Occipital lobe (tissue), 2 donors: Measurements from ENCODE around the gene RAD51B. TPM values are rescaled to one million over a fixed set of nuclear protein-coding genes. Genes with fewer than 3 reads are reported as not detected.
"Not testable (repeated sequence)": the region's sequence is repeated elsewhere in the genome, so short reads cannot be mapped to it uniquely, and the experiment has no call there.

ENCODE experiments used
- DNase-seq: peaks from one replicate; lab custom pipeline; 2025; lab: John Stamatoyannopoulos, UW
- total RNA-seq: library from RNA; depleted of rRNA; stranded (reverse); fragments of >200 nt; gene quantifications from one replicate; pipeline ENCODE4 v1.2.3, GENCODE V29; 2014

RAD51B gene
- total RNA-seq, 1 donor from 2014 or later, result 9.8 TPM

- no peak for DNase-seq
Observed at GRCh38 chr14:68692916-68693771, 873.6 kb downstream of the RAD51B start.

GRCh38 chr14:68693926-68694325 lies 874.3 kb downstream of the RAD51B start:
- no peak for DNase-seq

GRCh38 chr14:68694516-68695235 lies 875.1 kb downstream of the RAD51B start:
- no peak for DNase-seq

DNA sequence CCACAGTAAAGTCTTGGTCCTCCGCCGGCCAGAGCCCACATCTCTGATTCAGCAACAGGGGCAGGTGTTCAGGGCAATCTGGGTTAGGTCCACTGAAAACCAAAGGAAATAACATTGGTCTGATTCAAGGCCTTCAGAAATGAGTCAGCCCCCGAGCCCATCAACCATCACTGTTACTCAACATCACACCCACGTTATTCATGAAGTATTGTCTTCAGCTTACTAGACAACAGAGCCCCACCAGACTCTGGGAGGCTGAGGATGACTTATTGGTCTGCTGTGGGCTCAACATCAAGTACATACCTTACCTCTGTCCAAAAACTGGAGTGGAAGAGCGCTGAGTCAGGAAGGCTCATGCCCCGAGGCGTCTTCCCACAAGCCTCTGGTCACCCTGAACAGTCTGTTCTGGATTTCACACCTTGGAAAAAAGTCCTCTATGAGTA lies 875.8 kb downstream of the RAD51B start:
- no peak for DNase-seq

- DNase-seq, result no peak
Observed at GRCh38 chr14:68695856-68696255, 876.3 kb downstream of the RAD51B start.

DNA sequence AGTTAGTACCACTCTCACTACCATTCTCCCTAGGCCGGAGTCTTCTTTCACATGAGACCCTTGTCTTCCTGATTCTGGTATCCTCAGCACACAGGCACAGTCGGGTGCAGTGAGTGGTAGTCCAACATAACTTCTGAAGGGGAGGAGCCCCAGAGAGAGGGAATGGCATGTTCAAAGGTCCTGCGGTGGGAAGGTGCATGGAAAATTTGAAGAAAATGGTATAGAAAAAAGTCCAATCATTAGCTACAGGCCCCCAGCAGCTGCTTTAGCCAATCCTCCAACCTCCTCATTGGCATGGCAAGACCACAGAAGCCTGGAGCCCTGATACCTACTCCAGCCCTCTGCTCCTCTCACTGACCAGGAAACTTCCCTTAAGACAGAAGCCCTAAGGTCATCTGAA lies 876.7 kb downstream of the RAD51B start:
- no peak for DNase-seq

DNA sequence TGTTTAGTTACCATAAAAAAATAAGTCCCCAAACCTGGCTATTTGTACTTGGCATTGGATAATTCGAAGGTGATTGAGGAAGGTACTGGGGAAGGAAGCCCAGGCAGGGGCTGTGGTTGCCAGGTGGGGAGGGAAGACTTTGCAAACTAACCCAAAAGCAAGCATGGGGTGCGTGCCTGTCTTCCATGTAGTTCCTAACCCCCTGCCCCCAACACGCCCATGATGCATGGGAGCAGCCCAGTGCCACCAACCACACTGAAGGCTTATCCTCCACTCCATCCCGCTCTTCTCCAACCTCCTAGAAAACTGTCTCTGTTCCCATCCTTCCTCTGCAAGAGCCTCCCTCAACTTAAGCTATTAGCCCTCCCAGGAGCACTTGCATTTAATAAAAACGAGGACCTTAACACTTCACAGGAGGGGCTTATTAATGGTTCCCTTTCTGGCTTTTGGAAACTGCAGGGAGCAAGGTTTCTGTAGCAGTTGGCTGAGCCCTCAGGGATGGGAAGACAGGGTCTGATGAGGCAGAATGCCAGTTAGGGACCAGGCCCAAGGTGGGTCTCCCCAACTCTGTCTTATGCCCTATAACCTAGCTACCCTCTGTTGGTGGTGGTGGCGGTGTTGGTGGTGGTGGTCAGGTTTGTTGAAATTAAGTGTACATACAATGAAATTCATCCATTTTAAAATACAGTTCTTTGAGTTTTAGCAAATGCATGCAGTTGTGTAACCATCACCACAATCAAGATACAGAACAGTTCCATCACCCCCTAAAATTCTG lies 877.3 kb downstream of the RAD51B start:
- DNase-seq, result no peak

- not testable (repeated sequence) for DNase-seq
Observed at GRCh38 chr14:68698773-68699172, 879.2 kb downstream of the RAD51B start.

DNA sequence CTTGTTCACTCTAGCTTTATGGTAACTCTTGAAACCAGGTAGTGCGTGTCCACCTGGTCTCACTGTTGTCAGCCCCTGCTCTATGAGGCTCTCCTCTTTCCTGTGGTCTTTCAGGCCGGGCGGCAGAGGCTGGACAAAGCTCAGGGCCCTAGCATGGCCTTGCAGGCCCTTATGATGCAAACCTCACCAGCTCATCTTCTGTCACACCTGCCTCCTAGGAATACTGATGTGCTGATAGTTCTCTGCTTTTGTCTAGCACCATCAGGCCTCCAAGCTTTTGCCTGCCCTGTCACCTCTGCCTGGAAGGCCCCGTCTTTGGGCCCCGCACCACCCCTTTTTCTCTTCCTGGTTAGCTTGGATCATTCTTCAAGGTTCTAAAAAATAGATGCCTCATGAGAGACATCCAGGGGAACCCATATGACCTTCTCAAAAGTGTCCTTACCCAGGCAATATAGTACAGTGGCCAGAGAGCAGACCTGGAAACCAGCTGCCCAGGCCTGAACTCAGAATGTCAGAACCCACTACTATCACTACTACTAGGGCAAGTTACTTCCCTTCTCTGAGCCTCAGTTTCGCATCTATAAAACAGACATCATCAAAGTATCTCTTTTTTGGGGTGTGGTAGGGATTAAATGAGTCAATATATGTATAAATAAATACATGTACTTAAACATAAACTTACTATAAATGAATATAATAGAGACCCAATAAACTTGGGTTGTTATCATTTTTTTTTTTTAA lies 881.6 kb downstream of the RAD51B start:
- DNase-seq, result no peak

GRCh38 chr14:68702135-68702534 lies 882.6 kb downstream of the RAD51B start:
- DNase-seq, result no peak

- DNase-seq, result no peak
Observed at GRCh38 chr14:68702578-68702977, 883.0 kb downstream of the RAD51B start.

GRCh38 chr14:68703093-68703492 lies 883.5 kb downstream of the RAD51B start:
- no peak for DNase-seq

GRCh38 chr14:68704736-68705720 lies 885.4 kb downstream of the RAD51B start:
- DNase-seq, result no peak

DNA sequence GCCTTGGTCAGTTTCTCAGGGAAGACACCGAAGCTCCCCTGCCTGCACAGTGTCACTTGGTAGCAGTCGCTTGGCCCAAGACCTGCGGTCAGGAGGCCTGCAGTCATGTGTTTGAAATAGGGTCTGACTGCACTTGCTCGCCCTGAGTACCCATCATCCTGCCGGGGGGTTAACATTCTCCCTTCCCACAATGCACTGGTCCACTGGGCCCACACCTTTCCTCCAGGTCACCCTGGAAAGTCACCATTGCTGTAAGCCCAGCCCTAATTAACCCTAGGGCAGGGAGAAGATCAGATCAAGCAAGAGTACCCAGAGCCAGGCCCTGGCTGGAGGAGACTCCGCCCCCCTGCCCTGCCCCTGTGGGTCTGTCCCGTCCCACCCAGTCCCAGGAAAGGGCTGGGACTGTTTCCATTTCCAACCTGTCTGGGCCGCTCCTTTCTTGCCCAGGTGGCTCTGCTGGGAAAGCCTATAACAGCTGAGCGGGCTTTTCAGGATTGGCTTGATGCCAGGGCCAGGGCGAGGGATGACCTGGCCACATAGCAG lies 886.2 kb downstream of the RAD51B start:
- DNase-seq, result no peak

GRCh38 chr14:68707482-68707881 lies 887.9 kb downstream of the RAD51B start:
- DNase-seq, result no peak

GRCh38 chr14:68708343-68708742 lies 888.8 kb downstream of the RAD51B start:
- no peak for DNase-seq

- no peak for DNase-seq
Observed at GRCh38 chr14:68709007-68709406, 889.4 kb downstream of the RAD51B start.

DNA sequence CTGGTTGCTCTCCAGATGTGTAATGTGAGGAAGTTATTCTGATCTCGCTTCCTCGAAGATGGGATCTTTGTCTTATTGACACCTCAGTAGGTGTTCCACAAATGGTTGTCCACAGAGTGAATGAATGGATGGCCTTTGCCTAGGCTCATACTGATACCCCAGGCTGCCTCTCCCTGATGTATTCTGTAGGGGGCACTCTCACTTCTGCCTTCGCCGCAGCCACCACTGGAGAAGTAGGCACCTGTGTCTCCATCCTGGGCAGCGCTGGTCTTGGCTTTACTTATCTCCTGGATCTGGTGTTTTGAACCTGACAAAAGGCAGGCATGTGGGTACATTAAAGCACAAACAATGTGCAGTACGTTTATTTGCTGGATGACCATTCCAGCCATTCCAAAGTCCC lies 891.2 kb downstream of the RAD51B start:
- no peak for DNase-seq

- DNase-seq, result no peak
Observed at GRCh38 chr14:68711561-68712309, 892.2 kb downstream of the RAD51B start.
